SK-N-SH (cell line): ENCODE results near the gene ZHX3.

Experiments used
- CTCF ChIP-seq: fragments of 200-600 bp; sonication (generic); IDR thresholded peaks from 2 replicates; pipeline ENCODE4 v1.6.1; 2017; ENCODE audit warnings: antibody characterized with exemption, mild to moderate bottlenecking, moderate library complexity
- FOSL2 ChIP-seq: IDR thresholded peaks from 2 replicates; pipeline ENCODE4 v1.4.0; 2012; ENCODE audit warnings: low read depth, mild to moderate bottlenecking, moderate library complexity, borderline replicate concordance
- JUND ChIP-seq: IDR thresholded peaks from 2 replicates; pipeline ENCODE4 v1.4.0; 2012
- POLR2AphosphoS5 ChIP-seq: IDR thresholded peaks from 2 replicates; pipeline ENCODE4 v1.6.1; 2012; ENCODE audit warnings: low read depth, low read length
- SMC3 ChIP-seq: IDR thresholded peaks from 2 replicates; pipeline ENCODE4 v1.6.1; 2012; ENCODE audit warnings: low read depth, low read length, improper control_type of control experiment
- YY1 ChIP-seq: IDR thresholded peaks from 2 replicates; pipeline ENCODE4 v1.4.0; 2012; ENCODE audit warnings: low read depth, mild to moderate bottlenecking
- TF ChIP-seq, protein P1 (sequence below): IDR thresholded peaks from 2 replicates; pipeline ENCODE4 v1.4.0; 2012; ENCODE audit warnings: low read depth

DNA sequence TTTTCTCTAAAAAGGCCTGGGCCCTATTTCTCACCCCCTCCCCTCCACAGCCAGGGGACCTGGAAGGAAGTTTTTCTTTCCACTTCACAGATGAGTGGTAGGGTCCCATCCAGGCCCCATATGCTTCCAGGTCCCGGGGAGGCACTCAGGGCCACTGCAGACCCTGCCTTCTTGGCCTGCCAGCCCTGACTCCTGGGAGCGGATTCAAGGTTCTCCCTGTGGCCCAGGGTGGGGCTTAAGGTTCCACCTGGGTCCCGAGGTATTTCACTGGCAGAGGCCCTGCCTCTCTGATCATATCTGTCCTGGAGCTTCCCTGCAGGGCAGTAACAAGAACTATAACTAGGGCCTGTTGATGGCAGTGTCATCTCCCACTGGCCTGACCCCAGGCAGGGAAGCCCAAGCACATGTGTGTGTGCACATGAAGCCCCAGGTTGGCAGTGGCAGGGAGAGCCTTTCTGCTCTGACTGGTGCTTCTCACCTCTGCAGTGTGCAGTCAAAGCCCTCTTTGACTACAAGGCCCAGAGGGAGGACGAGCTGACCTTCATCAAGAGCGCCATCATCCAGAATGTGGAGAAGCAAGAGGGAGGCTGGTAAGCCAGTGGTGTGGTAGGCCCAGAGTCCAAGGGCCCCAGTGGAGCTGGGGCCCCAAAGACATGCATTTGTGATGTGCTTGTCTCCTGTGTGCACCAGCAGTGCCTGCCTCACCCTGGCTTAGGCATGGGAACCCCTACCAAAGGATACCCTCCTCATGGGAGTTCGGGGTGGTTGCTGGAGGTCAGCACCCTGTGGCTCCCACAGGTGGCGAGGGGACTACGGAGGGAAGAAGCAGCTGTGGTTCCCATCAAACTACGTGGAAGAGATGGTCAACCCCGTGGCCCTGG, 149.0 kb downstream of the ZHX3 start:
- TF ChIP-seq CTCF (no peak), POLR2AphosphoS5 (no peak), FOSL2 (no peak), SMC3 (no peak), JUND (no peak), YY1 (no peak)
- TF ChIP-seq, protein P1, sequence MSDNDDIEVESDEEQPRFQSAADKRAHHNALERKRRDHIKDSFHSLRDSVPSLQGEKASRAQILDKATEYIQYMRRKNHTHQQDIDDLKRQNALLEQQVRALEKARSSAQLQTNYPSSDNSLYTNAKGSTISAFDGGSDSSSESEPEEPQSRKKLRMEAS = no peak
